ENCODE measurements around the gene MSI2. TPM values are rescaled to one million over a fixed set of nuclear protein-coding genes. Genes with fewer than 3 reads are reported as not detected.

MSI2 gene
- total and polyA plus RNA-seq, 2 experiments from 2014 or later: 18.9 to 41.8 TPM

GRCh38 chr17:57312242-57312641 is 55.9 kb downstream of the MSI2 start:
- no peak overlapping the region for H2AFZ ChIP-seq
- H4K20me1 ChIP-seq (replicated peaks; ENCODE audit: insufficient read depth): no peaks in the 10 kb centered on the region; the same call in none of the 2 replicates
- H3K4me1 ChIP-seq (ENCODE audit: insufficient read depth): peaks cover 41% of the 10 kb centered on the region
- Mint-ChIP-seq H3K36me3 (ENCODE audit: low read depth) (no peaks in the 10 kb centered on the region; the same call in 2 of the 3 replicates), H3K27ac (no peak overlapping the region), H3K4me3 (no peak overlapping the region), H3K27me3 (ENCODE audit: insufficient read depth, low read depth, poor library complexity) (peaks cover 2% of the 10 kb centered on the region), H3K9me3 (no peaks in the 10 kb centered on the region), H3K4me1 (peaks cover 69% of the 10 kb centered on the region)
- H3K9me2 ChIP-seq (ENCODE audit: insufficient read depth): no peaks in the 10 kb centered on the region
- H3K79me2 ChIP-seq (replicated peaks; ENCODE audit: insufficient read depth): peaks cover 32% of the 10 kb centered on the region
- H3K27ac ChIP-seq (ENCODE audit: low read depth): peak overlapping the region; percentile 92; the same call in 1 of the 2 replicates
- no peaks in the 10 kb centered on the region; the same call in 1 of the 2 replicates for H3K36me3 ChIP-seq (ENCODE audit: insufficient read depth)
- DNase-seq (ENCODE audit: low spot score): no peak
- H3K4me3 ChIP-seq: no peak overlapping the region
- no peak for ATAC-seq
- no peaks in the 10 kb centered on the region for H3K27me3 ChIP-seq (ENCODE audit: insufficient read depth)
- H3K4me2 ChIP-seq: peak overlapping the region; percentile 29; the same call in 1 of the 2 replicates
- TF ChIP-seq EZH2 (IDR thresholded peaks at IDR 0.05; ENCODE audit: low read depth, unreplicated experiment) (no peak), NANOG (IDR thresholded peaks at IDR 0.05; ENCODE audit: borderline replicate concordance) (no peak), CREB1 (CRISPR knock-in tag; IDR thresholded peaks at IDR 0.05; ENCODE audit: low read depth) (no peak), ZNF331 (CRISPR knock-in tag; IDR thresholded peaks at IDR 0.05; ENCODE audit: low read depth) (no peak), STAT1 (IDR thresholded peaks at IDR 0.05; ENCODE audit: unreplicated experiment) (no peak), ZNF462 (CRISPR knock-in tag; IDR thresholded peaks at IDR 0.05) (no peak), POLR2AphosphoS5 (IDR thresholded peaks at IDR 0.05; ENCODE audit: low read depth) (no peak), EZH2phosphoT487 (IDR thresholded peaks at IDR 0.05; ENCODE audit: unreplicated experiment) (no peak)
- peaks cover 11% of the 10 kb centered on the region; the same call in 1 of the 2 replicates for H3F3A ChIP-seq (replicated peaks; ENCODE audit: low read depth)

Data from GM23338 (cell line).